Measurements from ENCODE around the gene TMEM141.

The TMEM141 gene

GRCh38 chr9:136808075-136808805, 17.1 kb downstream of the TMEM141 start:
- Histone ChIP-seq H3K36me3 (ENCODE audit: insufficient read depth, low read length) (peaks cover 45% of the 10 kb centered on the region), H3K9ac (ENCODE audit: low read length) (peak overlapping the region; percentile 98), H3K27ac (ENCODE audit: low read depth, low read length, poor library complexity, severe bottlenecking) (peak overlapping the region; percentile 52), H3K4me1 (ENCODE audit: insufficient read depth, low read length, severe bottlenecking) (peaks cover 31% of the 10 kb centered on the region), H4K20me1 (ENCODE audit: insufficient read depth, low read length) (no peaks in the 10 kb centered on the region), H3F3A (ENCODE audit: insufficient read depth, low read length) (no peaks in the 10 kb centered on the region), H3K4me3 (ENCODE audit: low read depth, low read length, poor library complexity, severe bottlenecking) (peak overlapping the region; percentile 97), H3K27me3 (ENCODE audit: insufficient read depth, low read length) (no peaks in the 10 kb centered on the region), H3K4me2 (ENCODE audit: low read length) (peak overlapping the region; percentile 96), H3K9me3 (ENCODE audit: low read length) (no peaks in the 10 kb centered on the region), H3K79me2 (ENCODE audit: insufficient read depth, low read length) (peaks cover 32% of the 10 kb centered on the region), H3K9me2 (ENCODE audit: low read depth, low read length) (no peaks in the 10 kb centered on the region), H2AFZ (ENCODE audit: low read length) (no peak overlapping the region)
- TF ChIP-seq EZH2 (IDR thresholded peaks at IDR 0.05; ENCODE audit: borderline replicate concordance, low read length) (no peak), CTCF (IDR thresholded peaks at IDR 0.05; ENCODE audit: low read length) (no peak)

DNA sequence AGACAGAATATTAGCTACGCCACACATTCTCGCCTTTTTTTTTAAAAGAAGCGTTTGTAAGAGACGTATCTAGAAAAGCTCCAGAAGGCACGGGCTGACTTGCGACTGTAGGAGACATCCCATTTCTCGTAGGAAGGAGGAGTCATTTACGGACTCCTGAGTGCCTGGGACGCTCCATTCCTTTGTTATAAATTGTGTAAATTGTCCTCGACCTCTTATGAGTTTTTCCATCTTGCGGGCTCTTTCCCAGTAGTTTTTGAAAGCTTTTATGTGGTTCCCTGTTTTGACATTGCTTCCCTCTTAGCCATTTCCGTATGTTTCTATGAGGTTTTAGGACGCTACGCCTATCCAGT, 17.6 kb downstream of the TMEM141 start:
- H3K9me3 ChIP-seq (ENCODE audit: low read length), result no peaks in the 10 kb centered on the region
- peak overlapping the region; percentile 97 for H3K4me3 ChIP-seq (ENCODE audit: low read depth, low read length, poor library complexity, severe bottlenecking)
- H3F3A ChIP-seq (ENCODE audit: insufficient read depth, low read length), result no peaks in the 10 kb centered on the region
- no peak overlapping the region for H2AFZ ChIP-seq (ENCODE audit: low read length)
- peaks cover 35% of the 10 kb centered on the region for H3K79me2 ChIP-seq (ENCODE audit: insufficient read depth, low read length)
- peak overlapping the region; percentile 39 for H3K27ac ChIP-seq (ENCODE audit: low read depth, low read length, poor library complexity, severe bottlenecking)
- peak overlapping the region; percentile 96 for H3K4me2 ChIP-seq (ENCODE audit: low read length)
- H3K27me3 ChIP-seq (ENCODE audit: insufficient read depth, low read length), result no peaks in the 10 kb centered on the region
- peaks cover 31% of the 10 kb centered on the region for H3K4me1 ChIP-seq (ENCODE audit: insufficient read depth, low read length, severe bottlenecking)
- H3K9me2 ChIP-seq (ENCODE audit: low read depth, low read length), result no peaks in the 10 kb centered on the region
- H4K20me1 ChIP-seq (ENCODE audit: insufficient read depth, low read length), result no peaks in the 10 kb centered on the region
- peak overlapping the region; percentile 98 for H3K9ac ChIP-seq (ENCODE audit: low read length)
- TF ChIP-seq CTCF (IDR thresholded peaks at IDR 0.05; ENCODE audit: low read length) (no peak), EZH2 (IDR thresholded peaks at IDR 0.05; ENCODE audit: borderline replicate concordance, low read length) (no peak)
- H3K36me3 ChIP-seq (ENCODE audit: insufficient read depth, low read length), result peaks cover 48% of the 10 kb centered on the region

GRCh38 chr9:136814725-136815421, 23.7 kb downstream of the TMEM141 start:
- Histone ChIP-seq H3K79me2 (ENCODE audit: insufficient read depth, low read length) (peaks cover 33% of the 10 kb centered on the region), H3K4me1 (ENCODE audit: insufficient read depth, low read length, severe bottlenecking) (peaks cover 6% of the 10 kb centered on the region), H3K27me3 (ENCODE audit: insufficient read depth, low read length) (no peaks in the 10 kb centered on the region), H3F3A (ENCODE audit: insufficient read depth, low read length) (no peaks in the 10 kb centered on the region), H2AFZ (ENCODE audit: low read length) (no peak overlapping the region), H3K9me3 (ENCODE audit: low read length) (no peaks in the 10 kb centered on the region), H3K4me3 (ENCODE audit: low read depth, low read length, poor library complexity, severe bottlenecking) (no peak overlapping the region), H3K9ac (ENCODE audit: low read length) (no peak overlapping the region), H3K27ac (ENCODE audit: low read depth, low read length, poor library complexity, severe bottlenecking) (no peak overlapping the region), H3K4me2 (ENCODE audit: low read length) (no peak overlapping the region), H4K20me1 (ENCODE audit: insufficient read depth, low read length) (no peaks in the 10 kb centered on the region), H3K36me3 (ENCODE audit: insufficient read depth, low read length) (peaks cover 51% of the 10 kb centered on the region), H3K9me2 (ENCODE audit: low read depth, low read length) (no peaks in the 10 kb centered on the region)
- TF ChIP-seq EZH2 (IDR thresholded peaks at IDR 0.05; ENCODE audit: borderline replicate concordance, low read length), result no peak
- no peak for TF ChIP-seq CTCF (IDR thresholded peaks at IDR 0.05; ENCODE audit: low read length)

Data from OCI-LY1 (cell line).